Lower lobe of right lung (tissue), 2 donors: ENCODE results near the gene CCDC15. TPM values are rescaled to one million over a fixed set of nuclear protein-coding genes. Genes with fewer than 3 reads are reported as not detected.

Experiments
- ATAC-seq, 2 donors: fragments of 200-7000 bp; cut with Tn5 transposase; one replicate each; pipeline ENCODE4 v1.9.1; 2020 to 2022; ENCODE audit warnings: mild to moderate bottlenecking in 2 of 2, moderate library complexity in 2 of 2
- DNase-seq: peaks from one replicate; pipeline ENCODE4 v3.0.0-alpha.2; 2020
- H3K27ac ChIP-seq: fragments of 200-600 bp; one replicate; pipeline ENCODE4 v1.8.0; 2022
- H3K27me3 ChIP-seq: fragments of 200-600 bp; one replicate; pipeline ENCODE4 v1.8.0; 2022; ENCODE audit warnings: low read depth
- H3K36me3 ChIP-seq: fragments of 200-600 bp; one replicate; pipeline ENCODE4 v1.8.0; 2022; ENCODE audit warnings: mild to moderate bottlenecking
- H3K4me1 ChIP-seq: fragments of 200-600 bp; one replicate; pipeline ENCODE4 v1.8.0; 2022
- H3K4me3 ChIP-seq: fragments of 200-600 bp; one replicate; pipeline ENCODE4 v1.8.0; 2022; ENCODE audit warnings: mild to moderate bottlenecking
- H3K9me3 ChIP-seq: fragments of 200-600 bp; one replicate; pipeline ENCODE4 v1.8.0; 2022
- intact Hi-C: fragments of 100-400 bp; cut with DNase I; formaldehyde crosslinking; loops from one replicate; pipeline ENCODE4 v1.11.0; 2022
- total RNA-seq: library from RNA; stranded (reverse); fragmentation: NEBNext Ultra II Directional; extraction: Animal tissue kit (Norgen Biotek cat#: 25700); gene quantifications from one replicate; pipeline ENCODE4 v1.2.1, GENCODE V29; 2021
- TF ChIP-seq, protein P1 (sequence below): fragments of 200-600 bp; IDR thresholded peaks from one replicate; pipeline ENCODE4 v1.8.0; 2022; ENCODE audit warnings: antibody characterized with exemption, mild to moderate bottlenecking
- donor health status: DM: no; HTN: yes; CAD: no; lungs with severe emphysema.

The CCDC15 gene
- total RNA-seq, 1 donor from 2014 or later, result 1.4 TPM

DNA sequence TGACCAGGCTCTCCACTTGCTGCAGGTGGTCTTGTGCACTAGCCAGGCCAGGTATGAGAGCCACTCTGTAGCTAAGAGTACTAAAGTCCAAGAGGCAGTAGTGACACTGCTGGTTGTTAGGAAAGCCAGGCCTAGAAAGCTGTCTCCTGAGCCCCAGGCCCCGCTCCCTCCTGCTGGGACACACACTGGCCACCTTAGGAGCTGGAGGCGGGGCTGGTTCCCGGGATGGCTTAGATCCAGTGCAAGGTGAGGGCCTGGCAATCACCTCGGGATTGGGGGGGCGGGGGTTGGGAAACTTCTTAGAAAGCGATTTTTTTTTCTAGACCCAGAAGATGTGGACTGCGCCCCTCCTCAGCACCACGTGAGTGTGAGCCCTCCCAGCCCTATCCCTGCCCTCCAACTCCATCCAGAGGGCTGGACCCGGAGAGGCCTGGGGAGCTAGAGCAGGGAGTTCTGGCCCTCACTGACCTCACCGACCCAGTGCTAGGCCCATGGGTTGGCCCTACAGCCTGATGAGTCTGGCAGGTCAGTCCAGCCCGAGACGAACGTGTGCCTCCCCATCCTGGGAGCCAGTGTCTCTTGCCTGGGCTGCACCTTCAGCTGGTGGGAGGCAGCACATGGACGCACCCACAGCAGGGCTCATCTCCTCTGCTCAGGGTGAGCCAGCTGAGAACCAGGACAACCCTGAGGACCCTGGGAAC lies 127.2 kb downstream of the CCDC15 start:
- TF ChIP-seq, protein P1, sequence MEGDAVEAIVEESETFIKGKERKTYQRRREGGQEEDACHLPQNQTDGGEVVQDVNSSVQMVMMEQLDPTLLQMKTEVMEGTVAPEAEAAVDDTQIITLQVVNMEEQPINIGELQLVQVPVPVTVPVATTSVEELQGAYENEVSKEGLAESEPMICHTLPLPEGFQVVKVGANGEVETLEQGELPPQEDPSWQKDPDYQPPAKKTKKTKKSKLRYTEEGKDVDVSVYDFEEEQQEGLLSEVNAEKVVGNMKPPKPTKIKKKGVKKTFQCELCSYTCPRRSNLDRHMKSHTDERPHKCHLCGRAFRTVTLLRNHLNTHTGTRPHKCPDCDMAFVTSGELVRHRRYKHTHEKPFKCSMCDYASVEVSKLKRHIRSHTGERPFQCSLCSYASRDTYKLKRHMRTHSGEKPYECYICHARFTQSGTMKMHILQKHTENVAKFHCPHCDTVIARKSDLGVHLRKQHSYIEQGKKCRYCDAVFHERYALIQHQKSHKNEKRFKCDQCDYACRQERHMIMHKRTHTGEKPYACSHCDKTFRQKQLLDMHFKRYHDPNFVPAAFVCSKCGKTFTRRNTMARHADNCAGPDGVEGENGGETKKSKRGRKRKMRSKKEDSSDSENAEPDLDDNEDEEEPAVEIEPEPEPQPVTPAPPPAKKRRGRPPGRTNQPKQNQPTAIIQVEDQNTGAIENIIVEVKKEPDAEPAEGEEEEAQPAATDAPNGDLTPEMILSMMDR, result no peak
- DNase-seq, result peak; percentile 42
- no peaks in the 10 kb centered on the region for H3K9me3 ChIP-seq
- intact Hi-C loops, result no loop called here
- H3K4me1 ChIP-seq, result no peaks in the 10 kb centered on the region
- no peak overlapping the region for H3K4me3 ChIP-seq
- no peak overlapping the region for H3K27ac ChIP-seq
- no peak for ATAC-seq
- no peaks in the 10 kb centered on the region for H3K27me3 ChIP-seq
- no peaks in the 10 kb centered on the region for H3K36me3 ChIP-seq

DNA sequence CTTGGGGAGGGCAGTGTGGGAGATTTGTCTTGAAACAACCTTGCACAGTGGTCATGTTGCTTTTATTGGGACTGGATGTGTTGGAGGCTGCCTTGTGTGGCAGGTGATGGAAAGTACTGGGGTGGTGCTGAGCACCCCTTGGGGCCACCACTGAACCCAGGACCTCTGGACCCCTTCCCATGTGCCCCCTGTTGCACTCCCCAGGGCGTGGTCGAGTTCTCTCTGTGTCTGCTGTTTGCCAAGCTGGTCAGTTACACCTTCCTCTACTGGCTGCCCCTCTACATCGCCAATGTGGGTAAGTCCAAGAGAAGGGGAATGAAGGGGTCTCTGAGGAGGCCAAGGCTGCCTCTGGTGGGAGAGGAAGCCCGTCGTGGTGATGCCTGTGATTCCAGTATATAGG lies 128.0 kb downstream of the CCDC15 start:
- TF ChIP-seq, protein P1, result no peak
- no peaks in the 10 kb centered on the region for H3K9me3 ChIP-seq
- no peak overlapping the region for H3K4me3 ChIP-seq
- DNase-seq, result no peak
- H3K4me1 ChIP-seq, result no peaks in the 10 kb centered on the region
- no peaks in the 10 kb centered on the region for H3K36me3 ChIP-seq
- H3K27ac ChIP-seq, result no peak overlapping the region
- intact Hi-C loops, result no loop called here
- no peaks in the 10 kb centered on the region for H3K27me3 ChIP-seq
- ATAC-seq, result no peak

DNA sequence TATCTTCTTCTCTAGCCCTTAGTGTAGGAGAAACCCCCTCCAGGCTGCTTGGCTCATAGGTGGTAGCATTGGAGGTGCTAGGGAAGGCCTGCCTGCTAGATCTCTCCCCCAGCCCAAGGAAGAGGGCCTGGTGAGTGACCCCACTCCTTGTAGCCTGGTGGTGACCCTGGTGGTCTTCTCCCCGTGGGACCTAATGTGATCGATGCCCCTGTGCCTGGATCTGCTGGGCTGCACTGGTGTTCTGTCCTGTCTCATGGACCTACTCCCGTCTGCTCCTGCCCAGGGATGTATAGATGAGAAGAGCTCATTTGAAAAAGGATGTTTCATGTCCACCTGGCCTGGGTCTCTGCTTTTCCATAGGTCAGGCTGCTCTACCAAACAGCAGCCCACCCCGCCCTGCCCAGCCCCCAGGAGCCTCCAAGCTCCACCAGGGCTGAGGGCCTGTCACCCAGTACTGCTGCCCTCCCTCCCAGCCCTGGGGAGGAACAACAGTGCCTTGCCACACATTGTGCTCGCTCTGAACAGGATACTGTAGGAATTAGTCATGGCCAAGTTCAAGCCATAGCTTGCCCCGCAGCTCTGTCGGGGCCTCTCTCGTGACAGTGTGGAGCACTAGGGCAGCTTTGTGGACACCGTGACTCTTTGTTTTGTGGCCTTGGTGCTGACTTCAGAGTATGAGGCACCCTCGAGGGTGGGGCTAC lies 128.8 kb downstream of the CCDC15 start:
- intact Hi-C loops, result no loop called here
- H3K4me1 ChIP-seq, result no peaks in the 10 kb centered on the region
- H3K36me3 ChIP-seq, result no peaks in the 10 kb centered on the region
- TF ChIP-seq, protein P1, result no peak
- H3K4me3 ChIP-seq, result no peak overlapping the region
- DNase-seq, result no peak
- no peaks in the 10 kb centered on the region for H3K27me3 ChIP-seq
- no peak overlapping the region for H3K27ac ChIP-seq
- ATAC-seq, result no peak
- no peaks in the 10 kb centered on the region for H3K9me3 ChIP-seq

DNA sequence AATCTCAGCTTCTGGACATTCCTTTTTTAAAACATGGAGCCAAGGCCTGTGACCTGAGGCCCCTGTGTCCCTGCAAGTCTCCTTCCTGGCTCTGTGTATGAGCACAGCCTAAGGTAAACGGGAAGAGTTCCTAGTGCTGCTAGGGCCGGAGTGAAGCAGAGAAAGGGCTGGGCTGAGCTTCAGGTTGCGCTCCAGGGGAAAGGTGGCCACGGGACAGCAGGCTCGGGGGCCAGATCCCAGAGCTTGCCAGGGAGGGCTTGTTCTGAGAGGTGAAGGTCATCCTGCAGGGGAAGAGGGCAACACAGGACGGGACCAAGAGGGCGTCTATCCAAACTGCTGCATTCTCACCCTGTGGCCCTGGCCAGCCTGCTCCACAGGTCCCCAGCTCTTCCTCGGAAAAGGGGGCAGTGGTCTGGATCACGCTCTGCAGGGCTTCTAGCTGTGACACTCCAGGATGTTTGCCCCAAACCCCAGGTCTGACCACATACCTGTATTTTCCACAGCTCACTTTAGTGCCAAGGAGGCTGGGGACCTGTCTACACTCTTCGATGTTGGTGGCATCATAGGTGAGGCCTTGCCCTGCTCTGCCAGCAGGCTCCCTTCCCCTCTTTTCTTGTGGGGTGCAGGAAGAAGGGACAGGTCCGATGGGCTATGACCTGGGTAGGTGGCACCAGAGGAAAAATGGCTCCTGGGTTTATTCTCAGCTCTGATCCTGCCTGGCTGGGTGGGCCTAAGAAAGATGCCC lies 129.5 kb downstream of the CCDC15 start:
- no peak overlapping the region for H3K27ac ChIP-seq
- ATAC-seq, result no peak
- no peaks in the 10 kb centered on the region for H3K27me3 ChIP-seq
- H3K4me3 ChIP-seq, result no peak overlapping the region
- no peaks in the 10 kb centered on the region for H3K36me3 ChIP-seq
- no peaks in the 10 kb centered on the region for H3K4me1 ChIP-seq
- no peak for DNase-seq
- intact Hi-C loops, result no loop called here
- TF ChIP-seq, protein P1, result no peak
- no peaks in the 10 kb centered on the region for H3K9me3 ChIP-seq

DNA sequence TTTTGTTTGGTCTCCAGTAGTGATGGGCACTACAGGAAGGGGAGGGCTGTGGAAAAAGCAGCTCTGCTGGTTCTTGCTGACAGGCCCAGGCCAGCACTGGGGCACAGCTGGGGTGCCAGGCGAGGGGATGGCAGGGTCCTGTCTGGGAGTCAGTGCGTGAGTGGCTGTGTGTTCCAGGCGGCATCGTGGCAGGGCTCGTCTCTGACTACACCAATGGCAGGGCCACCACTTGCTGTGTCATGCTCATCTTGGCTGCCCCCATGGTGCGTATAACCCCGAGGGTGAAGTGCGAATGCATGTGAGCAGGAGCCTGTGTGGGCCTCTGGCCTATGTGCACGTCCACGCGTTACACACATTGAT lies 130.0 kb downstream of the CCDC15 start:
- Histone ChIP-seq H3K4me1 (no peaks in the 10 kb centered on the region), H3K4me3 (no peak overlapping the region), H3K27ac (no peak overlapping the region), H3K36me3 (no peaks in the 10 kb centered on the region), H3K27me3 (no peaks in the 10 kb centered on the region), H3K9me3 (no peaks in the 10 kb centered on the region)
- intact Hi-C loops, result no loop called here
- TF ChIP-seq, protein P1, result no peak
- no peak for DNase-seq
- ATAC-seq, result no peak
